H1 (cell line): ENCODE measurements around the gene TM4SF18. TPM values are rescaled to one million over a fixed set of nuclear protein-coding genes. Genes with fewer than 3 reads are reported as not detected.

Experiments used
- CTCF ChIA-PET: fragments of 300-600 bp; sonication (Branson Sonifier 250); formaldehyde crosslinking; loops from one replicate; lab custom pipeline; 2021; ENCODE audit not compliant: partially characterized antibody; lab: Charles Lee
- POLR2A ChIA-PET: fragments of 300-600 bp; sonication (Branson Sonifier 250); formaldehyde crosslinking; loops from one replicate; lab custom pipeline; 2021; ENCODE audit warnings: inconsistent platforms; ENCODE audit not compliant: partially characterized antibody; lab: Charles Lee
- DNase-seq, 2 experiments: peaks; one replicate each; pipeline versions ENCODE4 v3.0.0 to v3.0.0-alpha.2; 2010 to 2022; ENCODE audit warnings: low spot score in 2 of 2, low read depth in 1 of 2, mixed read lengths in 1 of 2
- FAIRE-seq: peaks from 2 replicates; lab custom pipeline; 2011; peaks lifted over from hg19 to GRCh38; lab: Jason Lieb, UNC
- H2AFZ ChIP-seq: 2 replicates; pipeline ENCODE4 v1.8.1; 2012; ENCODE audit warnings: low read length, inconsistent platforms
- H2AK5ac ChIP-seq: 2 replicates; pipeline ENCODE4 v1.6.1; 2013; ENCODE audit warnings: low read depth, low read length
- H2BK120ac ChIP-seq: replicated peaks from 2 replicates; pipeline ENCODE3; 2013; ENCODE audit warnings: low read depth, low read length, inconsistent platforms
- H2BK12ac ChIP-seq: 2 replicates; pipeline ENCODE4 v1.6.1; 2013; ENCODE audit warnings: low read depth, low read length
- H2BK15ac ChIP-seq: 2 replicates; pipeline ENCODE4 v1.6.1; 2013; ENCODE audit warnings: low read length
- H2BK20ac ChIP-seq: 2 replicates; pipeline ENCODE4 v1.6.1; 2013; ENCODE audit warnings: low read length
- H2BK5ac ChIP-seq: 2 replicates; pipeline ENCODE4 v1.6.1; 2013; ENCODE audit warnings: low read depth, low read length
- H3K14ac ChIP-seq: 2 replicates; pipeline ENCODE4 v1.6.1; 2013; ENCODE audit warnings: inconsistent platforms; ENCODE audit not compliant: insufficient read length
- H3K18ac ChIP-seq: 2 replicates; pipeline ENCODE4 v1.6.1; 2013; ENCODE audit warnings: low read length; ENCODE audit errors: extremely low read depth
- H3K23ac ChIP-seq: 2 replicates; pipeline ENCODE4 v1.6.1; 2013; ENCODE audit warnings: inconsistent platforms; ENCODE audit not compliant: insufficient read length
- H3K23me2 ChIP-seq: 2 replicates; pipeline ENCODE4 v1.6.1; 2013; ENCODE audit warnings: low read depth, low read length
- H3K27ac ChIP-seq: 2 replicates; pipeline ENCODE4 v1.6.1; 2011; ENCODE audit warnings: low read depth, low read length, inconsistent platforms
- H3K27me3 ChIP-seq, 4 experiments: replicated peaks in 1 of 4; 1 replicate in 1 of 4; 2 replicates in 3 of 4; pipeline versions ENCODE4 v1.6.1 to v1.8.1; 2011 to 2013; ENCODE audit warnings: low read length in 3 of 4, mild to moderate bottlenecking in 3 of 4, inconsistent platforms in 2 of 4, mixed read lengths in 2 of 4, moderate library complexity in 1 of 4; ENCODE audit not compliant: control insufficient read depth in 3 of 4, insufficient read depth in 3 of 4; ENCODE audit errors: extremely low read depth in 1 of 4
- H3K36me3 ChIP-seq, 4 experiments: 2 replicates each; pipeline versions ENCODE4 v1.6.1 to v1.8.1; 2011 to 2013; ENCODE audit warnings: mild to moderate bottlenecking in 4 of 4, low read length in 3 of 4, moderate library complexity in 2 of 4, control low read depth in 1 of 4, inconsistent platforms in 1 of 4; ENCODE audit not compliant: insufficient read depth in 4 of 4, control insufficient read depth in 2 of 4
- H3K4ac ChIP-seq: replicated peaks from 2 replicates; pipeline ENCODE3; 2013; ENCODE audit warnings: low read length, low read depth, mixed read lengths, inconsistent platforms; ENCODE audit not compliant: insufficient read length
- H3K4me1 ChIP-seq, 4 experiments: replicated peaks in 1 of 4; 1 replicate in 1 of 4; 2 replicates in 3 of 4; pipeline versions ENCODE4 v1.6.1 to v1.8.1; 2011 to 2013; ENCODE audit warnings: low read length in 3 of 4, inconsistent platforms in 2 of 4, mixed read lengths in 1 of 4; ENCODE audit not compliant: insufficient read depth in 4 of 4, control insufficient read depth in 3 of 4
- H3K4me2 ChIP-seq, 2 experiments: 2 replicates each; pipeline versions ENCODE4 v1.6.1 to v1.8.1; 2011 to 2013; ENCODE audit warnings: low read depth in 2 of 2, low read length in 2 of 2, control low read depth in 1 of 2, inconsistent platforms in 1 of 2, mild to moderate bottlenecking in 1 of 2; ENCODE audit not compliant: insufficient read depth in 1 of 2
- H3K4me3 ChIP-seq, 4 experiments: fragments of 200-600, 300-600 bp in 1 of 4; sonication (generic), shearing (Covaris generic), sonication (Bioruptor Twin) in 1 of 4; 2 replicates each; pipeline versions ENCODE4 v1.5.1 to v1.8.1; 2011 to 2016; ENCODE audit warnings: low read length in 4 of 4, low read depth in 3 of 4, control low read depth in 2 of 4, inconsistent platforms in 2 of 4, mild to moderate bottlenecking in 2 of 4, mixed read lengths in 1 of 4, moderate library complexity in 1 of 4; ENCODE audit not compliant: insufficient read depth in 2 of 4; ENCODE audit errors: extremely low read depth in 1 of 4
- H3K56ac ChIP-seq: replicated peaks from 2 replicates; pipeline ENCODE3; 2013; ENCODE audit warnings: low read depth, mild to moderate bottlenecking, mixed read lengths, low read length, inconsistent platforms; ENCODE audit not compliant: insufficient read length
- H3K79me1 ChIP-seq: 2 replicates; pipeline ENCODE4 v1.6.1; 2013; ENCODE audit warnings: low read depth, low read length, control low read depth
- H3K79me2 ChIP-seq, 2 experiments: 2 replicates each; pipeline versions ENCODE4 v1.6.1 to v1.8.1; 2012 to 2013; ENCODE audit warnings: low read length in 2 of 2, mild to moderate bottlenecking in 2 of 2, inconsistent platforms in 1 of 2; ENCODE audit not compliant: insufficient read depth in 2 of 2, control insufficient read depth in 1 of 2
- H3K9ac ChIP-seq, 4 experiments: replicated peaks in 1 of 4; 1 replicate in 1 of 4; 2 replicates in 3 of 4; pipeline versions ENCODE4 v1.6.1 to v1.8.1; 2011 to 2013; ENCODE audit warnings: low read depth in 3 of 4, low read length in 3 of 4, control low read depth in 2 of 4, mild to moderate bottlenecking in 2 of 4, moderate library complexity in 2 of 4, inconsistent platforms in 1 of 4; ENCODE audit errors: extremely low read depth in 1 of 4
- H3K9me3 ChIP-seq, 2 experiments: 2 replicates each; pipeline versions ENCODE4 v1.6.1 to v1.8.1; 2012 to 2013; ENCODE audit warnings: mild to moderate bottlenecking in 2 of 2, moderate library complexity in 2 of 2, control low read depth in 1 of 2, inconsistent platforms in 1 of 2, low read depth in 1 of 2, low read length in 1 of 2, mixed read lengths in 1 of 2; ENCODE audit not compliant: insufficient read depth in 2 of 2
- H4K20me1 ChIP-seq, 2 experiments: replicated peaks in 1 of 2; 2 replicates each; pipeline versions ENCODE3 to v1.8.1; 2011 to 2013; ENCODE audit warnings: inconsistent platforms in 2 of 2, low read length in 2 of 2, mild to moderate bottlenecking in 1 of 2; ENCODE audit not compliant: insufficient read depth in 2 of 2, control insufficient read depth in 1 of 2
- H4K5ac ChIP-seq: 2 replicates; pipeline ENCODE4 v1.6.1; 2013; ENCODE audit warnings: low read length, low read depth, mixed read lengths, inconsistent platforms; ENCODE audit not compliant: insufficient read length
- H4K8ac ChIP-seq: 2 replicates; pipeline ENCODE4 v1.8.0; 2013; ENCODE audit warnings: mild to moderate bottlenecking, moderate library complexity, low read length, inconsistent platforms; ENCODE audit not compliant: insufficient read depth; ENCODE audit errors: extremely low read depth
- H4K91ac ChIP-seq: replicated peaks from 2 replicates; pipeline ENCODE3; 2013; ENCODE audit warnings: low read length, mixed read lengths, inconsistent platforms; ENCODE audit not compliant: insufficient read length
- GABPA ChIP-seq: IDR thresholded peaks from 2 replicates; pipeline ENCODE4 v1.6.1; 2011; ENCODE audit warnings: mild to moderate bottlenecking, low read length, moderate library complexity, borderline replicate concordance; ENCODE audit not compliant: insufficient read depth
- GTF2F1 ChIP-seq: IDR thresholded peaks from 2 replicates; pipeline ENCODE4 v1.6.1; 2012; ENCODE audit warnings: low read depth, low read length, improper control_type of control experiment, borderline replicate concordance
- HDAC6 ChIP-seq: IDR thresholded peaks from one replicate; pipeline ENCODE4 v1.7.1; 2012; ENCODE audit warnings: low read depth, mild to moderate bottlenecking, inconsistent platforms, low read length, moderate library complexity
- JUND ChIP-seq: IDR thresholded peaks from 2 replicates; pipeline ENCODE4 v1.6.1; 2011; ENCODE audit warnings: mild to moderate bottlenecking, improper control_type of control experiment, low read length
- MAFK ChIP-seq: IDR thresholded peaks from 2 replicates; pipeline ENCODE4 v1.6.1; 2012; ENCODE audit warnings: low read depth, mild to moderate bottlenecking, improper control_type of control experiment, low read length
- NRF1 ChIP-seq: IDR thresholded peaks from 2 replicates; pipeline ENCODE4 v1.6.1; 2011; ENCODE audit warnings: mild to moderate bottlenecking, low read depth, low read length, improper control_type of control experiment
- POU5F1 ChIP-seq: IDR thresholded peaks from 2 replicates; pipeline ENCODE4 v1.6.1; 2011; ENCODE audit warnings: low read depth, mild to moderate bottlenecking, low read length, moderate library complexity
- RBBP5 ChIP-seq: IDR thresholded peaks from 2 replicates; pipeline ENCODE4 v1.7.1; 2012; ENCODE audit warnings: low read depth, mild to moderate bottlenecking, inconsistent platforms, low read length, moderate library complexity, borderline replicate concordance
- SAP30 ChIP-seq: fragments of 300-600 bp; sonication (generic); IDR thresholded peaks from 2 replicates; pipeline ENCODE4 v1.7.1; 2012; ENCODE audit warnings: low read length, moderate library complexity, mild to moderate bottlenecking, inconsistent platforms; ENCODE audit not compliant: insufficient read depth, insufficient replicate concordance
- SIN3A ChIP-seq, 2 experiments: IDR thresholded peaks in 1 of 2; conservative IDR thresholded peaks in 1 of 2; 2 replicates each; pipeline ENCODE4 v1.6.1; 2011 to 2012; ENCODE audit warnings: low read length in 2 of 2, improper control_type of control experiment in 1 of 2, low read depth in 1 of 2, mild to moderate bottlenecking in 1 of 2
- SIRT6 ChIP-seq: IDR thresholded peaks from one replicate; pipeline ENCODE4 v1.7.1; 2012; ENCODE audit warnings: low read length, inconsistent platforms
- SUZ12 ChIP-seq: fragments of 200-600 bp; sonication (generic); IDR thresholded peaks from 2 replicates; pipeline ENCODE4 v1.6.1; 2012; ENCODE audit warnings: mild to moderate bottlenecking, inconsistent platforms, low read length, moderate library complexity, mixed read lengths
- TAF7 ChIP-seq: optimal IDR thresholded peaks from 2 replicates; pipeline ENCODE3; 2011; ENCODE audit warnings: low read depth, mild to moderate bottlenecking, inconsistent platforms, low read length, moderate library complexity, borderline replicate concordance
- TCF12 ChIP-seq: IDR thresholded peaks from 2 replicates; pipeline ENCODE4 v1.6.1; 2011; ENCODE audit warnings: low read depth, mild to moderate bottlenecking, low read length
- YY1 ChIP-seq: IDR thresholded peaks from 2 replicates; pipeline ENCODE4 v1.6.1; 2011; ENCODE audit warnings: low read depth, mild to moderate bottlenecking, low read length
- WGBS, 2 experiments: shearing (Covaris generic) in 1 of 2; methylation state at CpG; one replicate each; pipeline versions ENCODE4 v1.1.6 to v1.1.7; 2013 to 2015; ENCODE audit warnings: low lambda C conversion rate in 2 of 2, mixed read lengths in 2 of 2, inconsistent platforms in 1 of 2, low coverage in 1 of 2, missing lambda C conversion rate in 1 of 2; ENCODE audit not compliant: insufficient replicate concordance in 2 of 2, insufficient coverage in 1 of 2, insufficient read length in 1 of 2; ENCODE audit errors: extremely low coverage in 1 of 2, missing lambda C conversion rate in 1 of 2; 5-methylcytosine and 5-hydroxymethylcytosine counted together
- polyA plus RNA-seq, 7 experiments: library from polyadenylated mRNA; depleted of rRNA in 3 of 7; stranded (reverse) in 5 of 7; unstranded in 2 of 7; fragments of >200 nt in 5 of 7; fragments of 200-250 nt in 2 of 7; gene quantifications; 1 replicate in 5 of 7; 2 replicates in 1 of 7; 4 replicates in 1 of 7; pipeline versions ENCODE4 v1.2.1 to v1.2.3, GENCODE V29; 2011 to 2013; ENCODE audit warnings: missing spikeins in 2 of 7, mixed read lengths in 2 of 7
- total RNA-seq: library from RNA; stranded (reverse); fragmentation: NEBNext Ultra II Directional; extraction: Animal tissue kit (Norgen Biotek cat#: 25700); gene quantifications from 2 replicates; pipeline ENCODE4 v1.2.1, GENCODE V29; 2021

Gene TM4SF18
- total and polyA plus RNA-seq, 2 of the 8 experiments (the other 6 are each of a cell fraction or from before 2014, with no cell fraction given), result 2.9 to 13.6 TPM

GRCh38 chr3:149283401-149283800 is 50.0 kb downstream of the TM4SF18 start:
- Histone ChIP-seq H3K4ac (no peak overlapping the region), H2AK5ac (no peak overlapping the region), H3K27me3 (no peaks in the 10 kb centered on the region), H2BK12ac (no peak overlapping the region), H3K79me2 (no peaks in the 10 kb centered on the region), H3K36me3 (no peaks in the 10 kb centered on the region), H2BK20ac (no peak overlapping the region), H3K23ac (no peak overlapping the region), H4K8ac (no peak overlapping the region), H2BK120ac (no peak overlapping the region), H2AFZ (no peak overlapping the region), H4K20me1 (no peaks in the 10 kb centered on the region), H3K4me3 (no peak overlapping the region), H2BK15ac (no peak overlapping the region), H3K79me1 (no peaks in the 10 kb centered on the region), H2BK5ac (no peak overlapping the region), H3K27ac (no peak overlapping the region), H3K4me1 (no peaks in the 10 kb centered on the region), H3K9me3 (no peaks in the 10 kb centered on the region; a peak in 1 of 4 replicates), H4K91ac (no peak overlapping the region), H3K14ac (no peak overlapping the region), H3K56ac (no peak overlapping the region), H3K4me2 (no peak overlapping the region), H4K5ac (no peak overlapping the region), H3K23me2 (no peaks in the 10 kb centered on the region), H3K18ac (no peak overlapping the region), H3K9ac (no peak overlapping the region)
- 88% methylated on average over 5 of the region's 5 CpGs; no CpG with 5 or more reads in 1 of the 2 experiments for WGBS, 2 experiments
- no peak for FAIRE-seq
- ChIA-PET CTCF (interaction anchor here (0.6 to 6.0 kb wide), 3 partner anchors 11 to 221 kb away, joined by 3 to 46 read pairs (median 3); no protein-coding TSS in a partner anchor), POLR2A (no interaction called here)
- DNase-seq, result no peak
- TF ChIP-seq SUZ12 (no peak), JUND (no peak), RBBP5 (no peak), YY1 (no peak), NRF1 (no peak), POU5F1 (no peak), HDAC6 (no peak), GABPA (no peak), TAF7 (no peak), SIN3A (conservative IDR thresholded peaks at IDR 0.05 in 1 of 2, IDR thresholded peaks at IDR 0.05 in 1 of 2; ENCODE audit: low read depth in 1 of 2, low read length in 2 of 2) (no peak), TCF12 (no peak), MAFK (no peak), GTF2F1 (no peak), SAP30 (no peak), SIRT6 (no peak)
